ENCODE data around the gene CEMIP2. TPM values are rescaled to one million over a fixed set of nuclear protein-coding genes. Genes with fewer than 3 reads are reported as not detected.

The CEMIP2 gene, protein sequence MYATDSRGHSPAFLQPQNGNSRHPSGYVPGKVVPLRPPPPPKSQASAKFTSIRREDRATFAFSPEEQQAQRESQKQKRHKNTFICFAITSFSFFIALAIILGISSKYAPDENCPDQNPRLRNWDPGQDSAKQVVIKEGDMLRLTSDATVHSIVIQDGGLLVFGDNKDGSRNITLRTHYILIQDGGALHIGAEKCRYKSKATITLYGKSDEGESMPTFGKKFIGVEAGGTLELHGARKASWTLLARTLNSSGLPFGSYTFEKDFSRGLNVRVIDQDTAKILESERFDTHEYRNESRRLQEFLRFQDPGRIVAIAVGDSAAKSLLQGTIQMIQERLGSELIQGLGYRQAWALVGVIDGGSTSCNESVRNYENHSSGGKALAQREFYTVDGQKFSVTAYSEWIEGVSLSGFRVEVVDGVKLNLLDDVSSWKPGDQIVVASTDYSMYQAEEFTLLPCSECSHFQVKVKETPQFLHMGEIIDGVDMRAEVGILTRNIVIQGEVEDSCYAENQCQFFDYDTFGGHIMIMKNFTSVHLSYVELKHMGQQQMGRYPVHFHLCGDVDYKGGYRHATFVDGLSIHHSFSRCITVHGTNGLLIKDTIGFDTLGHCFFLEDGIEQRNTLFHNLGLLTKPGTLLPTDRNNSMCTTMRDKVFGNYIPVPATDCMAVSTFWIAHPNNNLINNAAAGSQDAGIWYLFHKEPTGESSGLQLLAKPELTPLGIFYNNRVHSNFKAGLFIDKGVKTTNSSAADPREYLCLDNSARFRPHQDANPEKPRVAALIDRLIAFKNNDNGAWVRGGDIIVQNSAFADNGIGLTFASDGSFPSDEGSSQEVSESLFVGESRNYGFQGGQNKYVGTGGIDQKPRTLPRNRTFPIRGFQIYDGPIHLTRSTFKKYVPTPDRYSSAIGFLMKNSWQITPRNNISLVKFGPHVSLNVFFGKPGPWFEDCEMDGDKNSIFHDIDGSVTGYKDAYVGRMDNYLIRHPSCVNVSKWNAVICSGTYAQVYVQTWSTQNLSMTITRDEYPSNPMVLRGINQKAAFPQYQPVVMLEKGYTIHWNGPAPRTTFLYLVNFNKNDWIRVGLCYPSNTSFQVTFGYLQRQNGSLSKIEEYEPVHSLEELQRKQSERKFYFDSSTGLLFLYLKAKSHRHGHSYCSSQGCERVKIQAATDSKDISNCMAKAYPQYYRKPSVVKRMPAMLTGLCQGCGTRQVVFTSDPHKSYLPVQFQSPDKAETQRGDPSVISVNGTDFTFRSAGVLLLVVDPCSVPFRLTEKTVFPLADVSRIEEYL (N-terminal part only)
- 85.3 and 142 TPM in 2 replicates for total RNA-seq

DNA sequence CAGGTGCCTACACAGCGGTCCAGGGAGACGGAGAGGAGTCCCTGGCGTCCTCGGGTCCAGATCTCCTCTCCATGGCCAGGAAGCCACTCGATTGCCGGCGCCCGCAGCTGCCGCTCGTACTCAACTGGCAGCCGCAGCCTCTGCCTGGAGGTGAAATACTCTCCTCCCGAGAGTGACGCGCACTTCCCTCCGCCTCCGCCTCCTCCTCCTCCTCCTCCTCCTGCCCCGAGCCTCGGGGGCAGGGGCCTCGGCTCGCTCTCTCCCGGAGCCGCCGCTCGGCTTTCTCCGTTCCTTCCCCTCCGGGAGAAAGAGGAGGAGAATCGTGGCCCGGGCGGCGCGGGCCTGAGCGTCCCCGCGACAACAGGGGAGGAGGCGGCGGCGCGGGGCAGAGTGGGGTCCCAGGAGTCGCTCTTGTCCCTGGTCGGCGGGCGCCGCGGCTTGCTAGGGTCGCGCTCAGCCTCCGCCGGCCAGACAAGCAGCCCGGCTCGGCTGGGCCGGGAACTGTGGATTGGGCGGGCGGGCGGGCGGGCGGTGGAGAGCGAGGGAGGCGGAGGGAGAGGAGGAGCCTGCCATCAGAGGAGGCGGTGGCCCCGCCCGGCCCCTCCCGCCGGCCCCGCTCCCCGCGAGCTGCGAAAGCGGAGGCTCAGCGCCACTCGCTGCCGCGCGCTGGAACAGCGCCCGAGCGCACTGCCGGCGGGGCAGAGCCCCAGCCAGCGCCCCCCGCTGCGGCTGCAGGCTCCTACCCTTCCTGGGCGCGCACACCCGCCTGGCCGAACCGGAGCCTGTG is at the start of gene CEMIP2:
CEMIP2 (minus strand) TSS at position 126 of the 787 bp plus-strand sequence. CDS start 18,140 bp downstream, outside the sequence.

Other genes starting within 250 kb of the CEMIP2 start
- gene ABHD17B, start 142.7 kb upstream of the CEMIP2 start, total RNA-seq, result 21.9 and 55.1 TPM in 2 replicates
- 8.9 and 12.6 TPM in 2 replicates for gene C9orf85, start 143.1 kb upstream of the CEMIP2 start, total RNA-seq